ENCODE data around the gene CYB561D2.

- TF ChIP-seq CTCF (IDR thresholded peaks at IDR 0.05) (no peak), SIN3A (IDR thresholded peaks at IDR 0.05; ENCODE audit: borderline replicate concordance, insufficient read depth, low read depth, low read length) (no peak), REST (IDR thresholded peaks at IDR 0.05; ENCODE audit: insufficient read depth in 1 of 2, low read depth in 2 of 2, low read length in 1 of 2) (no peak)
Observed at GRCh38 chr3:50378757-50379156, 28.1 kb downstream of the CYB561D2 start.
